ENCODE measurements around the gene RBMS1. TPM values are rescaled to one million over a fixed set of nuclear protein-coding genes. Genes with fewer than 3 reads are reported as not detected.

The RBMS1 gene
- total RNA-seq, 1 donor from 2014 or later: 28.4 TPM

GRCh38 chr2:160379399-160379798 lies 114.2 kb downstream of the RBMS1 start:
- no peak for DNase-seq (ENCODE audit: low read depth, low spot score)
- no peaks in the 10 kb centered on the region for H3K36me3 Mint-ChIP-seq (ENCODE audit: low read depth)
- H3K4me1 Mint-ChIP-seq: peaks cover 27% of the 10 kb centered on the region
- no peak for TF ChIP-seq CTCF (conservative IDR thresholded peaks at IDR 0.05)
- no peaks in the 10 kb centered on the region for H3K9me3 Mint-ChIP-seq
- no peak overlapping the region for H3K27ac Mint-ChIP-seq (ENCODE audit: unreplicated experiment)
- H3K27me3 Mint-ChIP-seq (ENCODE audit: low read depth): no peaks in the 10 kb centered on the region
- no peak overlapping the region for H3K4me3 Mint-ChIP-seq

GRCh38 chr2:160377204-160377995 lies 116.2 kb downstream of the RBMS1 start:
- Mint-ChIP-seq H3K4me3 (no peak overlapping the region), H3K27ac (ENCODE audit: unreplicated experiment) (no peak overlapping the region), H3K4me1 (peaks cover 44% of the 10 kb centered on the region), H3K9me3 (no peaks in the 10 kb centered on the region), H3K36me3 (ENCODE audit: low read depth) (no peaks in the 10 kb centered on the region), H3K27me3 (ENCODE audit: low read depth) (no peaks in the 10 kb centered on the region)
- DNase-seq (ENCODE audit: low read depth, low spot score): no peak
- TF ChIP-seq CTCF (conservative IDR thresholded peaks at IDR 0.05): no peak

GRCh38 chr2:160376576-160376975 lies 117.0 kb downstream of the RBMS1 start:
- Mint-ChIP-seq H3K27me3 (ENCODE audit: low read depth) (no peaks in the 10 kb centered on the region), H3K4me3 (no peak overlapping the region)

GRCh38 chr2:160375802-160376469 lies 117.7 kb downstream of the RBMS1 start:
- Mint-ChIP-seq H3K9me3 (no peaks in the 10 kb centered on the region), H3K4me3 (no peak overlapping the region), H3K27ac (ENCODE audit: unreplicated experiment) (no peak overlapping the region), H3K27me3 (ENCODE audit: low read depth) (no peaks in the 10 kb centered on the region), H3K36me3 (ENCODE audit: low read depth) (no peaks in the 10 kb centered on the region), H3K4me1 (peaks cover 49% of the 10 kb centered on the region)
- no peak for TF ChIP-seq CTCF (conservative IDR thresholded peaks at IDR 0.05)
- DNase-seq (ENCODE audit: low read depth, low spot score): no peak

More at GRCh38 chr2:160376576-160376975, 117.0 kb downstream of the RBMS1 start:
- Mint-ChIP-seq H3K36me3 (ENCODE audit: low read depth) (no peaks in the 10 kb centered on the region), H3K27ac (ENCODE audit: unreplicated experiment) (no peak overlapping the region), H3K9me3 (no peaks in the 10 kb centered on the region), H3K4me1 (peaks cover 51% of the 10 kb centered on the region)
- TF ChIP-seq CTCF (conservative IDR thresholded peaks at IDR 0.05): no peak
- no peak for DNase-seq (ENCODE audit: low read depth, low spot score)

GRCh38 chr2:160375037-160375436 lies 118.6 kb downstream of the RBMS1 start:
- Mint-ChIP-seq H3K27me3 (ENCODE audit: low read depth) (no peaks in the 10 kb centered on the region), H3K4me1 (peaks cover 42% of the 10 kb centered on the region), H3K9me3 (no peaks in the 10 kb centered on the region), H3K36me3 (ENCODE audit: low read depth) (no peaks in the 10 kb centered on the region), H3K4me3 (no peak overlapping the region), H3K27ac (ENCODE audit: unreplicated experiment) (no peak overlapping the region)
- no peak for TF ChIP-seq CTCF (conservative IDR thresholded peaks at IDR 0.05)
- DNase-seq (ENCODE audit: low read depth, low spot score): no peak
